HG02973 (cell line): Measurements from ENCODE around the gene RPS2.
"Not testable (repeated sequence)": the region's sequence is repeated elsewhere in the genome, so short reads cannot be mapped to it uniquely, and the experiment has no call there.

ENCODE experiments used
- ATAC-seq: cut with Tn5 transposase; IDR thresholded peaks from one replicate; pipeline ENCODE4 v1.9.1; 2021; ENCODE audit warnings: moderate library complexity; ENCODE audit not compliant: unreplicated experiment

RPS2 gene

DNA sequence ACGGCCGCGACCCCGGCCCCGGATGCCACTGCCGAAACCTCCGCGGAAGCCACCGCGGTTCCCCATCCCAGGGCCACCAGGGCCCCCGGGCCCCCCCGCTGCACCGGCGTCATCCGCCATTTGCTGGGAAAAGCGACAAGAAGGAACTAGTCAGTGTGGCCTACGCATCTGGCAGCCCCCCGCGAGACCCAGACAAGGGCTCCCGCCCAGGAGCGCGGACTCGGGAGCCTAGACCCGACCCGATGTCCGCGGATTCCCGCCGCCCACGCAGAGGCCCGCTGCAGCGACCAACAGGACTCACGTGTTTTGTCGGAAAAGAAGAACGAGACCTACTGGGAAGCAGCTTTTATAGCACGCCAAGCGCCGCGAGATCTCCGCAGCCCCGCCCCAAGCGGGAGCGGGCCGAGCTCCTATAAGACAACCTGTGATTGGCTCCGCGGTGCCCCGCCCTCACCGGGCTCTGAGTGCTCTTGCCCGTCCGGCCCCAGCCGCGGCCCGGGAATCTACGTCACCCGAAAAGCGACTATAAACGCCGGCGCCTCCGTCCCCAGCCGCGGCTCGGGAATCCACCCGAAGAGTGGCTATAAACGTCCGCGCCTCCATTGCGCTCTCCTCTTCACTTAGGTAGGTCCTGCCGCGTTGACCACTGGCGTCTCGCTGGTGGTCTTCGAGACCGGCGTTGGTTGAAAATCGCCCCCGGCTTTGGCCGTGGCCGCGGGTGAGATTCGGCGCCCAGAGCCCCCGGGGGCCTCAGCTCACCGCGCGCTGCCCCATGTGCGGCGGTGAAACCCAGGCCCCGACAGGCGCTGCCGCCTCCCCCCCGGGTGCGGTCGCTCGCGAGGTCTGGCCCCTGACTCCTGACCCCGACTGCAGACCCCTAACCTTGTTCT, at the start of gene RPS2:
RPS2 (minus strand) TSS at position 321 of the 890 bp plus-strand sequence; CDS start at position 120, 201 bp downstream.
- peak; percentile 73 for ATAC-seq

DNA sequence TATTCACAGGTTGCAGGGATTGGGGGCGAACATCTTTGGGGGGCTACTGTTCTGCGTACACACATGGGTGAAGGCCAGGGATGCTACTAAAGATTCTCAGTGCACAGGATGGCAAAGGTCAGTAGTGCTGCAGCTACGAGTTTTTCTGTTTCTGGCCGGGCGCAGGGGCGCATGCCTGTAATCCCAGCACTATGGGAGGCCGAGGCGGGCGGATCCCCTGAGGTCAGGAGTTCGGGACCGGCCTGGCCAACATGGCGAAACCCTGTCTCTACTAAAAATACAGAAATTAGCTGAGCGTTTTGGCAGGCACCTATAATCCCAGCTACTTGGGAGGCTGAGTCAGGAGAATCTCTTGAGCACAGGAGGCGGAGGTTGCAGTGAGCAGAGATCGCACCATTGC, 48.9 kb upstream of the RPS2 start:
- ATAC-seq: no peak

DNA sequence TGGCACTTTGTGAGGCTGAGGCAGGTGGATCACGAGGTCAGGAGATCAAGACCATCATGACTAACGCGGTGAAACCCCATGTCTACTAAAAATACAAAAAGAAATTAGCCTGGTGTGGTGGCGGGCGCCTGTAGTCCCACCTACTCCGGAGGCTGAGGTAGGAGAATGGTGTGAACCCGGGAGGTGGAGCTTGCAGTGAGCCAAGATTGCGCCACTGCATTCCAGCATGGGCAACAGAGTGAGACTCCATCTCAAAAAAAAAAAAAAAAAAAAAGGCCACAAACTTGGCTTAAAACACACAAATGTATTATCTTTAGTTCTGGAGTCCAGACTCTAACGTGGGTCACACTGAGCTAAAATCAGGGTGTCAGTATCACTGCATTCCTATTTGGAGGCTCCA, 47.1 kb upstream of the RPS2 start:
- ATAC-seq: not testable (repeated sequence)

DNA sequence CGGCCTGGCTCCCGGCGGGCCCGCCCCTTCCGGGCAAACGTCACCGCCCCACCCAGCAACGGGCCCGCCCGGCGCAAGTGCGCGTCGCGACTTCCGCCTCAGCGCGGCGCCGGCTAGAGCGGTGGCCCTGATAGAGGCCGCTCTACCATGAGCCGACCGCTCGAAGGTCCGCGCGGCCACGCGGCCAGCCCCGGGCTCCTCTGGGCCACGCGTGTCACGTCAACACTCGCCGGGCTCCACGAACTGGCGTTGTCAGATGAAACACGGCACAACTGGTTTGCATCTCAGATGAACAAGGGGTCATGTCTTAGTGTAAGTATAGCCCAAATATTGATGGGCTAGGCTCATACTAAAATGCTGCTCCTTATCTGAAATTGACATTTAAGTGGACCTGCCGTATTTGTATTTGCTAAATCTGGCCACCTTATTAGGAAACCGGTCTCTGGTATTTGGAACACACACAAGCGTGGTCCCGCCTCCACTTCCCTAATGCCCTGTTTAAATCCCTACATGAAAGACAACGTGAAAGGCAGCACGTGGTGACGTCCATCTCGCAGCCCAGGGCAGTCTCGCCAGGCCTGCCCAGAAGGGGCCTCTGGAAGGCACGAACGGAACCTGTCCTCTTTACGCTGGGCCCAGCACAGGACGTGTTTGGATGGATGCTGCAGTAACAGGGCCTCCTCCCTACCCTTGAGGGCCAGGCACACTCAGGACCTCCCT, 45.3 kb upstream of the RPS2 start, which contains the start of gene ZNF598:
ZNF598 (minus strand) TSS at position 31 of the 720 bp plus-strand sequence.
- ATAC-seq: peak; percentile 68

DNA sequence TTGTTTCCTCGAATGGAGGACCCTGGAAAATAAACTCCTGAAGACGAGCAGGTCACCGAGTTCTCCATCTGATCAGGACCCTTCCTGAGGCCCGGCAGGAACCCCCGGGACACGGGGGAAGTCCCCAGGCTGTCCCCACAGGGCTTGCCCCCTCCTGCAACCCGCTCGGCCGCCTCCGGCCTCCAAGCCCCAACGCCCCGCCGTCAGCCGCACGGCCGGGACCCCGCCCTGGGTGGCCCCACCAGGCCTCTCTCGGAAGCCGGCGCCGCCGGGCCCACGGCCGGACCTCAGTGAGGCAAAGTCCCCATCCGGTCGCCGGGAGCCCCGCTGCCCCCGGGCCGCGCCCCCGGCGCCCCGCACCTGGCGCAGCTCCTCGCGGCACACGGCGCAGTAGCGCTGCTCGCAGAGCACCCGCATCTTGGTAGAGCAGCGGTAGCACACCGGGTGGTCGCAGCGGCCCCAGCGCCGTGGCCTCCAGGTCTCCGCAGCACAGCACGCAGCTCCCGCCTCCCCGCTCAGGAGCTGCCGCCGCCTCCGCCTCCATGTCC, 44.6 kb upstream of the RPS2 start:
- ATAC-seq: peak; percentile 17

DNA sequence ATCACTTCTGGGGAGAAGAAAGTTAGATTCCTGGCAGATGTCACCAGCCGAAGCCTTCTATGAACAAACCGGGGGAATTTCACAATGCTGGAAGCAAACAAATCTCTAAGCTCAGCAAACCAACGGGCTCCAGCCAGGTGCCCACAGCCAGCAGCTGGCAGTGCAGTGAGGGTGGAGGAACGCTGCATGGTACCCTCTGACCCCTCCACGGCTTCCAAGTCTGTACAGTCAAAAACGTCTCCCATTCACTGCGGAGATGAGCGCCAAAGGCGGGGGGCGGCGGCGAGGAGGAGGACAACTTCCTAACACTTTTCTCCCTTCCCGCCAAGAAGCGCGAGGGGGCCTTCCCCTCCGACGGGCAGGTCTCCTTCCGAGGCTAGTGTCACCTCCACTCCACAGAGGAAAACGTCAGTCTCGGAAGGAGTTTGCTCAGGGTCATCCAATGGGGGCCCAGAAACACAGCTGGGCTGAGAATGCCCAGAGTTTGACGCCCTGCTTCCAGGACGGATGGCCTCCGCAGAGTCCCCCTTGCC, 44.1 kb upstream of the RPS2 start:
- ATAC-seq: no peak

DNA sequence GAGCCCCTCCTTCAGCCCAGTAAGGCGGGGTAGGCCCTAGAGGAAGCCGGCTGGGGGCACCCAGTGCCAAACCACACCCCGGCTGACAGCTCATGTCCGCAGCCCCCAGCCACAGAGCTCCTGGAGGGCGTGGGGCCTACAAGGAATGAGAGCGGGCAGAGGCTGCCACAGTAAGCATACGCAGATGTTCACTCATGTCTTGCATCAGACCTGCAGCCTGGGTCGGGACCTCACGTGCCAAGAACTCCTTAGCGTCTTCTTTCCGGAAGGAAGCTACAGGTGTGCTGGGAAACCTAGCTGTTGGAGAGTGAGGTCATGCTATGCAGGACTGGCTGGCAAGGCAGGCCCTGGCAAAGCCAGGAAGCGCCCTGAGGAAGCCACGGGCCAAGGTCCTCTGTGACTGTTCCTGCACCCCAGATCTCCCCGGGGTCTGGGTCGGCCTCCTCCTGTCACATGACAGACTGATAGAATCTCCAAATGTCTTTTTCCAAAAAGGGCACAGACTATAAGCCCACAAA, 43.4 kb upstream of the RPS2 start:
- ATAC-seq: no peak

DNA sequence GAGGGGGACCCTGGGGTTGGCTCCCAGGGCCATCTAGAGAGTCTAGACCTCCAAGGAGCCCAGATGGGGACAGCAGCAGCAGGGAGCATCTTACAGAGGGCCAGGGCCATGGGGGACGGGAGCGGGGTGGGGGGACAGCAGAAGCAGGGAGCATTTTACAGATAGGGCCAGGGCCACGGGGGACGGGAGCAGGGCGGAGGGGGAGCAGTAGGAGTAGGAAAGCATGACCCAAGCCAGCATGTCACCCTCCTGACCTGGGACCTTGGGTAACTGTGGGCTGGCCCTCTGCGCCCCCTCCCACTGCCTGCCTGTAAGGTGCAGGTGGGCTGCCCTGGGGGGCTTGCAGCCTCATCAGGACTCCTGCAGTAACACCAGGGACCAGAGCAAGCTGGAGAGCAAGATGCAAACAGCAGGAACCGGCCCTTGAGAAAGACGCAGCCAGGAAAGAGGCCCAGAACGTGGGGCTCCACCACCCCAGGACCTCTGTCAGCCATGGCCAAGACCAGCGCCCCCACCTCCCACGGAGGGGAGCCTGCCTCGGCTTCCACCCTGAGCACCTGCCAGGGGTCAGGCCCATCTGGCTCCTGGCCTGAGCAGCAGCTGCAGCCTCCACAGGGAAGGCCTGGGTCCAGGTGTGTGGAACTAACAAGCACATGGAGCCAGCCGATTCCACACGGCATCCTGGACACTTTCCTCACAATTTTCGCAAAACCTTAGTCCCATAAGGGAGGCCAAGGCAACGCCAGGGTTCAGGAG, 42.6 kb upstream of the RPS2 start:
- ATAC-seq: no peak

DNA sequence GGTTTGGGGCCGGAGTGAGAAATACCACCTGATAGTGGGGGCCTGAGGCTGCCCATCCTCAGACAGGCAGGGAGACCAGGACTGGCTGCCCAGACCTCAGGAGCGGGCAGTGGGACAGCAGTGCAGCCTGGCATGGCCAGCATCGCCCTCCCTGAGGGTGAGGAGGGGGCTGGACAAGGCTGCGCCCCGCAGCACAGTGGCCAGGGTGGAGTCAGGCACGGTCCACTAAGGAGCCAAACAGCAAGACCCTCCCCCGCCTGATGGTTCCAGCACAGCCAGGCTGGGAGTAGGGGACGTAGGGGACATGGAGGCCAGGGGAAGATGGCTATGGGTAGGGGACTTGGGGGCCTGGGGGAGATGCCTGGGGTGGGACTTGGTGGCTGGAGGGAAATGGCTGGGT, 41.7 kb upstream of the RPS2 start:
- no peak for ATAC-seq

DNA sequence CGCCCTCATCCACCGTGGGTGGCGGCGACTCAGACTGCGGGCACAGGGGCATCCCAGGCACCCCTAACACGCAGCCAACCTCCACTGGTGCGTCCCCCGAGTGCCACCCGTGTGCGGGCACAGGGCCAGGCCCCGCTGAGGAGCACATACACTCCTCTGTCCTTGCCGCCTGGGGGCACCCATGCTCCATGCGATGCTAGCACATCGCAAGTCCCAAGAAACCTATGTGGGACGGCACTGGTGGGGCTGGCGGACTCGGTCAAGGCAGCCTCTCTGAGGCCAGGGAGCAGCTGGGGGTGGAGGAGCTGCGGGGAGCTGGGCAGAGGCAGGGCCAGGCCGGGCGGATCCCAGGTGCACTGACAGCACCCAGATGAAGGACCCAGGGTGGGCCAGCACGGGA, 41.0 kb upstream of the RPS2 start:
- no peak for ATAC-seq

DNA sequence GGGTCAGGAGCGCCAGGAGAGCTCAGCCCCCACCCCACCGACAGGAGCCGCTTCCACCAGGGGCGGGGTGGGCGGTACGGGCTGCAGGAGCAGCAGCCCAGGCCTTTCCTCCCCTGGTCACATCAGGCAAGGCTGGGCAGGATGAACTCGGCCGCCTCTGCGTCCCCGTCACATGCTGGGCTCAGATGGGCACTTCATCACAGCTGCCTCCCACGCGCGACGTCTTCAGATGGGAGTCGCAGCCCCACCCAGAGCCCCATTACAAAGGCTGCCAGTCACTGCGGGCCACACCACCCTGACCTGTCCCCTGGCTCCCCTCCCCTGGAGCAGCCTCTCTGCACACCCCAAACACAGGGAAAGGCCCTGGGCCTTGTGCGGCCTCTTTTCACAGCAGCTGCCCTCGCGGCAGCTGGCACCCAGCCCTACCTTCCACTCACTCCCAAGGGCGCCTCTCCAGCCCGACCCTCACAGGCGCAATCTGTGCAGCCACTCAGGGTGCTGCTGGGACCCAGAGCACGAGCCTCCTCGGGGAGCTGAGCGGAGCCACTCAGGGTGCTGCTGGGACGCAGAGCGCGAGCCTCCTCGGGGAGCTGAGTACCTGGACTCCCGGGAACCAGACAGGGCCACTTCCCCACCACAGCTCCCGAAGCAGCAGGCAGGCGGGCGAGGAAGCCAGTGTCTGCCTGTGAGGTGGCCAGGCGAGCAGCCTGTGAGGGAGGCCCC, 40.3 kb upstream of the RPS2 start:
- ATAC-seq: no peak

DNA sequence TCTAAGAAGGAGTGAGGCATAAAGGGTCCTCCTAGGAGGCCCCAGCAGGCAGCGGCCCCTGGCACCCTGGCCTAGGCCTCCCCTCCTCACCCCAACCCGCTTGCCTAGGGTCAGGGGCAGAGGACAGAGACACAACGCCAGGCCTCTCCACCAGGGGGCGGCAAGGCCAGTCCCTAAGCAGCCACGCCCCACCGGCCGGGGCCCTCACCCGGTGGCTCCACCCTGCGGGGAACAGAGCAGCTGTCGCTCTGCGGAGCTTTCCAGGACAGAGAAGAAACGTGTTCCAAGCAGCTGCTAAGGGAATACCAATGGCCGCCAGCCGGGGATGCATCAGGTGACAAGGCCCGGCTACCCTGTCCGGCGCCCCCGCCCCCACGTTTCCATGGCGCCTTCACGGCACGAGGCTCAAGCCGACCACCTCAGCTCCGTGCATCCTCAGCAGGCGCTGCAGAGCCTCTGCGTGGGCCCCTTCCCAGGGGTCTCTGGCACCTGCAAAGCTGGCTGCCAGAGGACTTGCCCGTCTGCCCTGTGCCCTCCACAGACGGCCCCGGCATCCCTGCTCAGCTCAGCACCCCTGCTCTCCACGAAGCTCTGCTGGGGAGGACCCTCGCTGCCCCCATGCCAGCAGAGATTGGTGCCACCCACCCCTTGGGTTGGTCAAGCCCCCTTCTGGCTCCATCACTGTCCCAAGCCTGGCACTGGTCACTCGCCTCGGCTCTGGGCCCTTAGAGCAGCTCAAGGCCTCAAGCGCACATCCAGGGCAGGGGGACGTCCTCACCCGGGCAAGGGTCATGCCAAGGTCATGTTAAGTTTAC, 39.4 kb upstream of the RPS2 start:
- peak; percentile 43 for ATAC-seq

DNA sequence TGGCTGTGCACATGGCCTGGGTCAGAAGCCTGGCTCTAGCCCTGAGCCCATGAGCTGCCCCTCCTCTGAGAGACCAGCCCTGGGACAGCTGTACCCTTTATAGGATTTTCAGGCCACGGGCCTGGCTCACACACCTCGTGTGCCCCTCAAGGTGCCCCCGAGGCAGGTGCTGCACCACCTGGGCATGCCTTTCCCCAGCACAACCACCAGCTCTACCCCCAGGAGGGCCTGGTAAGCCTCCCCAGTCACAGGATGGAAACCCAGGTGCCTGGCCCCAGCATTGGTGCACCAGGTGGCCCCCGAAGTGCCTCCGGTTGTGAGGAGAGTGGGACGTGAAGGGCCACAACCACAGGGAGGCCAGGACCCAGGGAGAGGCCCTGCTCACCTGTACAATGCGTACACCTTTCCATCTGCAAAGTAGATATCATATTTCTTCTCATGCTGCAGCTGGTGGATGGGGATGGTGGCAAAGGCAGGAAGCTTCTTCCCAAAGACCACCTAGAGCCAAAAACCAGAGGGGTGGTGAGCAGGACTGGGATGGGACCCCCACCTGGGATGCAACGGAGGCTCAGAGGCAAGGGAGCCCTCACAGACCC, 38.7 kb upstream of the RPS2 start:
- no peak for ATAC-seq

DNA sequence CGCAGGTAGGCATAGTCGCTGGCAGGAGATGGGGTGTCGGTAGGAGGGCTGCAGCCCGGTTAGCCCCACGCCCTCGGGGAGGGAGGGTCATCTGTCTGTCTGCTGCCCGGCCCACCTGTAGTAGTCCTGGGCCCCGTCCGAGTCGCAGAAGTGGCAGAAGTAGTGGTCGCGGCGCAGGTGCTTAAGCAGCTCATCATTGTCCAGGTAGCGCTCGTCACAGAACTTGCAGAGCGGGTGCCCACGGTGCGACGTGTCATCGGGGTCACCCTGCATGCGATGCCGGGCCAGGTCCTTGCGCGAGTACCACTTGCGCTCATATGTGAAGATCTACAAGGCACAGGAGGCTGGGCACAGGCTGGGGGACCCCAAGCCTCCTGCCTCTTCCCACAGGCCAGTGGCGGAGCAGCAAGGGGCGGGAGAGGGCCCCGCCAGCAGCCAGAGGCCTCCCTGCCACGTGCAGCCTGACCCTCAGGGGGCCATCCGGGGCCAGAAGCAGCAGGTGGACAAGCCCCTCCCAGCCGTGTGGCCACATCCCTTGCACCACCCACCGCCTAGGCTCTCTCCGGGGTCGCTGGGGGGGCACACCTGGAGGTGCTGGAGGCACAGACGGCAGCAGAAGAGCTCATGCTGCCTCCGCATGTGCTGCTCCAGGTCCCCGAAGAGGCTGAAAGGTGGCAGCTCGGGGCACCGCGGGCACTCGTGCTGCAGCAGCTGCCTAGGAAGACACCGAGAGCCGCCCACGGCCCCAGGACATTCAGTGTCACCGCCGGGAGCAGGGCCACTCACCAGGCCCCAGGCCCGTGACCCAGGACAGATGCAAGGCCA, 38.0 kb upstream of the RPS2 start:
- ATAC-seq: no peak

DNA sequence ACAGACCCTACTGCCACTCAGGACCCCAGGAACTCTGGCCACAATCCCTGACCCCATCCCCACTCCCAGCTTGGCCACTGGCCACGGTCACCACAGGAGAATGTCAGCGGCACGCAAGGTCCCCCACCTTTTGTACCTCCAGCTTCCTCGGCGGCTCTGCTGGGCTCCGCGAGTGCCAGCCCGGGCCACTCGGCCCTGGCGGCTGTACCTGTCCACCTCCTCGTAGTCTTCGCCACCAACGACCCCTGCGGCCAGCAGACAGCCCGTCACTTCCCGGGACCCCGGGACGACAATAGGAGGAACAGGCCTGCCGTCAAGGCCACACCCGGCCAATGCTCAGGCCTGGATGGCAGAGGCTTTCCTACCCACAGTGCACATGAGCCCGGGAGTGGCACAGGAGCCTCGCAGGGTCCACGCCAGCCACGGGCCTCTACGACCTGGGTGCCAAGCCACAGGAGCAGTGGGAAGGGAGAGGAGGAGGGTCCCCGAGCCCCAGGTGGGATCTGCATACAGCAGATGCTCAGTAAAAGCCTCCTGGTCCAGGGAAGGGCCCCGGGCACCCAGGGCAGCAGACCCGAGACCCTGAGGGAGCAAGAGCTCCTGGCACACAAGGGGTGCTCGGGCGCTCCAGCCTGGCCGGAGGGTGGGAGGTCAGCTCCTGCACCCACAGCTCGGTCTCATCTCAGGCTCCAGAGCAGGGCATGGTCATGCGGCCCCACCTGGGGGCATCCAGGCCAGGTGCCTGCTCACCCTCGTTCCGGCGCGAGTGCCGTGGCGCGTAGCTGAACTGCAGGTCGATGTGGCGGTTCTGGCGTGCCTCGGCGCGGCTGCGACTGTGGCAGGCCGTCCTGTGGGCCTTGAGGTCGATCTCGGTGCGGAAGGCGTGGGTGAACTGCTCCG, 37.1 kb upstream of the RPS2 start:
- ATAC-seq: no peak

DNA sequence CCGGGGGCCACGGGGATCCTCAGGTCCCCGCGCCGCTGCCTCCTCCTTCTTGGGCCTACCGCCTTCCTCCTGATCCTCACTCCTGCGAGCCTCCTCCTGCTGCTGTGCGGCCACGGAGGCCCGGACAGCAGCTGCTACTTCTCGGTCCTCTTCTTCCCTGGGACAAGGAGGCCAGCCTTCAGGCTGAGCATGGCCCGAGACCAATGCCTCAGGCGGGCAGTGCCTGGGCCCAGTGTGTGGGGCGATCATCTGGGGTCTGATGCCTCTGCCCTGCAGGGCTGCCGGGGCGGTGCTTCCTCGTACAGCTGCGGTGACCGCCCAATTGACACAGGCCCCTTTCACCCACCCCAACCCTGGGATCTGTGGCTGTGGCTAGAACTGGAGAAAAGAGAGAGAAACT, 36.4 kb upstream of the RPS2 start:
- no peak for ATAC-seq
